HEK293 (cell line): ENCODE measurements around the gene LBH.

Experiments
- ZBTB1 ChIP-seq: fragments of 450-650 bp; formaldehyde crosslinking; IDR thresholded peaks from 2 replicates; pipeline ENCODE4 v1.5.1; 2016; ENCODE audit warnings: missing biosample characterization, missing genetic modification characterization
- ZNF19 ChIP-seq: fragments of 450-650 bp; formaldehyde crosslinking; IDR thresholded peaks from 2 replicates; pipeline ENCODE4; 2016; ENCODE audit warnings: missing biosample characterization, missing genetic modification characterization, low read depth
- ZNF366 ChIP-seq: fragments of 450-650 bp; formaldehyde crosslinking; conservative IDR thresholded peaks from 2 replicates; pipeline ENCODE4 v1.5.1; 2016; ENCODE audit warnings: missing biosample characterization, missing genetic modification characterization

- TF ChIP-seq ZBTB1 (tag by site-specific recombination), result no peak
- no peak for TF ChIP-seq ZNF366 (tag by site-specific recombination)
- TF ChIP-seq ZNF19, result no peak
These were observed 12.5 kb upstream of the LBH start for GRCh38 chr2:30218814-30219213.
